H54 (cell line): ENCODE measurements around the gene PIGR.

Experiments used
- DNase-seq: peaks from one replicate; pipeline ENCODE4 v3.0.0; 2011; ENCODE audit warnings: low spot score, mixed read lengths; ENCODE audit not compliant: insufficient read length
- FAIRE-seq: peaks from 3 replicates; lab custom pipeline; 2011; peaks lifted over from hg19 to GRCh38; lab: Jason Lieb, UNC
- POLR2A ChIP-seq: IDR thresholded peaks from 2 replicates; pipeline ENCODE4 v1.6.1; 2011; ENCODE audit warnings: low read depth, mild to moderate bottlenecking, low read length

PIGR gene

DNA sequence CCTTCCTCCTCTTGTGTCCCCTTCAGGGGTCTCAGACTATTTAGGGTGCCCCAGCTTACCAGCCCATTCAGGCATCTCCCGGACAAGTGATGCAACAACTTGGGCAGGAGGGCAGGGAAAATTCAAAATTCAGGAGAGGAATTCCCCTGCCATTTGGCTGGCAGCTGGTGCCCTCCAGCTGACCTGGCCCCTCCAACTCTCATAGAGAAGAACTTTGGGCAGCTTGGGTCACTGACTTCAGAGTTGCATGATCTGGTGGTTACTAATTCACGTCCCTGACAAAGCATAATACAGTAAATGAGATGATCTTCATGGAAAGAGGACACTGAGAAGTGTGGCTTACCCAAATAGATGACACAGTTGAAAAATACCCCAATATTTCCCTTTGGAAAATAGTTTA, 24.2 kb upstream of the PIGR start, which contains the start of gene FCAMR:
FCAMR (minus strand) TSS at position 15 of the 400 bp plus-strand sequence. CDS start 335 bp downstream, outside the sequence.
- TF ChIP-seq POLR2A: no peak
- FAIRE-seq: no peak
- no peak for DNase-seq

DNA sequence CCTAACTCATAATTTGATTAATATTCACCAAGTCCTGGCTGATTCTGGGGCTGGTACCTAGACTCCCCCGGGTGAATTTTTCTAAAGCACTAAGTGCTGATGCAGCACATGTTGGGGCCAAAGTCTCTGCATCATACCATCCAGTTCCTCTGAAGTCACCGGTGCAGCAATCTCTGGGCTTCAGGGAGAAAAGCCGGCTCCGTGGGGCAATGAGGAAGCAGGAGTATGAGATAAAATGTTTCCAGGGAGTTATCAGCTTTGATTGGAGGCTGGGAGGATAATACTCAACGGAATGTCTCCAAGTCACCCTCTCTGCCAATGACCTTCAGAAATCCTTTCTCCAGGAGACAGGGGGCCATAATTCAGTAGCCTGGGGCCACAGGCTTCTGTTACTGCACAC, 22.8 kb upstream of the PIGR start:
- DNase-seq (no peak), FAIRE-seq (no peak)
- TF ChIP-seq POLR2A: no peak

DNA sequence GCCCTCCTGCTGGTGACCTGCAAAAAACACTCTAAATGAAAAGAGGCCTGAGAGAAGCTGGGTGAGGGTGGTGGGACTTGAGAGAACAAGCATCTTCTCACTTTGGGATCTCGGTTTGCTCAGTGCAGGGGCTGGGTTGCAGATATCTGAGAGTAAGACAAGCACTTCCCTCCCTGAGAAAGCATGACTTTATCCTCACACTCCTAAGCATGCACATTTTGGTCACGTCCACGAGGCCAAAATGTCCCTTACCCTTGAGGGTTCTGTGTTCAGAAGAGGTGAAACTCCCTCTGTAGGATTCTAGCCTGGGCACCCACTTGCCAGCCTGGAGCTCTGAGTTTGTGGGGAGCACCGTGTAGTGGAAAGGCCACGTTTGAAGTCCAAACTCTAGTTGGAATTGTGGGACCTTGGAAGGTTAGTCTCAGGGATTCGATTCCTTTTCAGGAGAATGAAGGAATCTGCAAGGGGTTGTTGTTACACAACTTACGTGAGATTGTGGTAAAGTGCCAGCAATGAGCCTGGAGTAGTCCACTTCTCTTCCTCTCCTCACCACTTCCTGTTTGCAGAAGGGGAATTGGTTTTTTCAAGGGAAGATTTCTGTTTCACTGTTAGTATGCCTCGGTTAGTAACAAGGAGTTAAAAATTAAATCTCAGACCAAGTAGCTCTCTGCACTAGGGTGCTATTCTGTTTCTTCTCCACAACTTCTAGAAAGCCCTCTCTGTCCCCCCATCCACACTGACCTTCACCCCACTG, 21.0 kb upstream of the PIGR start:
- TF ChIP-seq POLR2A: no peak
- DNase-seq: no peak
- no peak for FAIRE-seq

DNA sequence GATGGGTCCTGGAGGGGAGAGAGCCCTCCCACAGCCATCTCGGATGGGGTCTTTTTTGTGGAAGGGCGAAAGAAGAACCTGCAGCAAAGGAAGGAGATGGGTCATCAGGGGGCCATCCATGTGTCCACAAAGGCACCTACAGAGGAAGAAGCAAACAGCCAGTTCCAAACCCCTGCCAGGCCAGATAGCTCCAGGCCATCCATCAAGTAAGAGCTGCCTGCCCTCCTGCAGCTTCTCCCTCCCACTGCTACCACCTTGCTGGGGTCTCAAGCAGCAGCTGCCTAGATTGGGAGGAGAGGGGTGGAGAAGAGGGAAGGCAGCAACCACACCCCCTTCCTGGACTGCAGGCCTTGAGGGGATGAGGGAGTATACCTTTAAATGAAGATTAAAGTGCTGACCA, 19.5 kb upstream of the PIGR start:
- no peak for TF ChIP-seq POLR2A
- DNase-seq: no peak
- no peak for FAIRE-seq

DNA sequence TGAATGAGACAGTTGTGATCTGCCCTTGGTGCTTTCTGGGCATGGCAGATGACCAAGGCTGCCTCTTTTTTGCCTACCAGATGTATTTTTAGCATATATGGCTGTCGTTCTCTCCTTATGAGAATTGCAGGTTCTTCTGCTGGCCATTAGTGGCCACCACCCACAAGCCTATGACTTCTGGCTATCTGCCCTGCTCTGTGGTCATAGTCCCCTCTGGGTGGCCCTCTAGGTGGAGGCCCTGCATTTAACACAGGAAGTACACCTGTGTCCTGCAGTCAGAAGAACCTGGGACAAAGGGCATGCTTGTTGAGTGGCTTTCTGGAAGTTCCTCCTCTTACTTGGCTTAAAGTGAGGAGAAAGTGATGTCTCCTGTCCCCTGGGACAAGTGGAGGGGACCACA, 17.5 kb upstream of the PIGR start:
- TF ChIP-seq POLR2A: no peak
- FAIRE-seq: no peak
- no peak for DNase-seq

DNA sequence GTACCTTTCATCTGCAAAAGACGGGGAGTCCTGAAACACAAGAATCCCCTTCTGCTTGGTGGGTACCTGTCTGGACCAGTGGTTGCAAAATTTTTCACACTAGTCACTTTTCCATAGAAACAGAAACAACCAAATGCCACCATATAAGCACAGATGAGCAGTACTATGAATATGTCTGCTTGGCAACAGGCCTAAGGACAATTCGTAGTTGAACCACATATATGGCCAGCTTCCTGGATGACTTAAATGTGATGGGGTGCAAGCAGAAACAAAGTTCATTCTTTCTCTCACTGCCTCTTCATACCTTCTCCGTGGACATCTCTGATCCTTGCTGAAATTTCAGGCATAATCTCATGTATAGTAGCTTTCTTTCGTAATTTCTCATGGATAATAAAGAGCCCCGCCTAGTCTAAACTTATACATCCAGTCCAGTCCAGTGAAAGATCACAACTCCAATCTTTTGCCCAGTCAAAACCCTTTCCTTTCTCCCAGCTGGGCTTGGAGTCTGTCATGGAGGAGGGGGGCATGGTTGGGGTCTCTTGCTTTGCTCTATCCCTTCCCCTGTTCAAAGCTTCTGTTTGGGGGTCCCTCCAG, 16.9 kb upstream of the PIGR start:
- no peak for FAIRE-seq
- DNase-seq: no peak
- no peak for TF ChIP-seq POLR2A

DNA sequence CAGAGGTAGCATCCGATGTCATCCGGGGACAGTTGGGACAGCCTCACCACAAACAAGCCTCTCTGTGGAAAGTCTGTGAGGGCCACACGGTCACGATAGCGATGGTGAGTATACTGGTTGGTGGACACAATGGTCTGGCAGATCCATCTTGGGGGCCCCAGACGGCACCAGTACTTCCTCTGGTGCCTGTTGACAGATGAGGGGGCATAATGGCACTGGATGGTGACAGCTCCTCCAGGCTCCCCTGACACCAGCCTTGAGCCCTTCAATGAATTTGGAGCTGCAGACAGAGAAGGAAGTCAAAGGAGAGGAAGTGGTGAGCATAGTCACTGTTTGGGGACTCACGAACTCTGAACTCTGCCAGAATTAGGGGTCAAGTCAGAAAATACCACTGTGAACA, 16.0 kb upstream of the PIGR start:
- no peak for TF ChIP-seq POLR2A
- no peak for DNase-seq
- FAIRE-seq: no peak

DNA sequence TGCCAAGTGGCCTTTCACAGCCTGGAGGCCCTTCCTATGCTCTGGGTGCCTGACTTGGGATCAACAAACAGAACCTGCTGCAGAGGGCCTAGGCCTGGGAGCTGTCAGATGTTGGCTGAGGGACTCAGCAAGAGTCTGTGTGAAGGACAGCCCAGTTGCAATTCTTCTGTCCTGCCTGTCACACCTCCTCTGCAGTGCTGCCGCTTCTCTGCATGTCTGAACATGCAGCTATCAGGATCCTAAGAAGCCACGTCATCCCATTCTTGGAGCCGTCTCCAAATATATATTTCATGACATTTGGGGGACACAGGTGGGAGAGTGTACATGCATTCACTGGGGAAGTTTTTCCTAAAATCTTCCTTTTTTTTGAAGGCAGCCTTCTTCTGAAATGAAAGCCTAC, 15.4 kb upstream of the PIGR start:
- no peak for TF ChIP-seq POLR2A
- FAIRE-seq (no peak), DNase-seq (no peak)

DNA sequence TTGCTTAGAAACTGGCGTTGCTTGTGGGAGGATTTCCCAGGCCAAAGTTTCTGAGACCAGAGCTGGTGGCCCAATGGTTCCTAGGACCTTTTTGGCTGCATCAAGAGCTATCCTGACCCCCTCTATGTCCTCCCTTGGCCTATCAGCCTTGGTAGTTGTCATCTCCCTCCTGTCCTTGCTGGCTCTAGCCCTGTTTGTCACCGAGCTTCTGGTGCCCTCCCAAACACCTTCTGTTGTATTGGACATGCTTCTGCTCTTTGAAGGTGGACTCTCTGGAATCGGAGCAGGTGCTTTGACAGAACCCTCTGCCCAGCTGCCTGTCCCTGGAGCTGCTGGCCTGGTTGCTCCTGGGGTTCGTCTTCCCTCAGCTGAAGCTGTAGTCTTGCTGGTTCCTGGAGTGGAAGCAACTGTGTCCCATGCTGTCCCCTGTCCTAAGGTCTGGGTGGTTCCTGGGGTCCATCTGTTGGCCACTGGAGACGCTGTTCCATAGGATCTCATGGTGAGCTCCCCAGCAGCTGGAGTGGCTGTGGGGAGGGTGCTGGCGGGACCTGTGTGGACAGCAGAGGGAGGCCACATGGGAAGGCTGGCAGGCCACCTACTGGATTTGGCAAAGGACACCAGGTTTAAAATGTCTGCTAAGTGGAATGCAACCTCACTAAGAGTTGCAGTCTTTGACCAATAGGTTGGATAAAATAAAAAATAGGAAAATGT, 14.6 kb upstream of the PIGR start:
- no peak for DNase-seq
- no peak for TF ChIP-seq POLR2A
- FAIRE-seq: no peak

DNA sequence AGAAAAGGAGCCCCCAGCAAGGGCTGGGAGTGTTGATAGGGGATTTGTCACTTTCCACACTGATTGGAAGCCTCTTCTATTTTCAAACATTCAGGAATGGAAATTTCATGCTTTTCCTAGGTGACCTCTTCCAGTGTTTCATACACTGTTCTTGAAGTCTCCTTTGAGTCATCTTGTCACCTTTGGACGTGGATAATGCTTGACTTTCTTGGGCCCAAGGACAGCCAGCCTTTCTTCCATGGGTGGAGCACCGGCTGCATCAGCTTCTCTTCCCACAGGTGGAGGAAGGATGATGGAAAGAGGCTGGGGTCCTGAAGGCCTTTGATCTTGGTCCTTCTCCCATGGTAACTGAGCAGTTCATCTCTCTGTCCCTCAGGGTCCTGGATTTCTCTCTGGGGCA, 11.9 kb upstream of the PIGR start:
- DNase-seq (no peak), FAIRE-seq (no peak)
- no peak for TF ChIP-seq POLR2A

DNA sequence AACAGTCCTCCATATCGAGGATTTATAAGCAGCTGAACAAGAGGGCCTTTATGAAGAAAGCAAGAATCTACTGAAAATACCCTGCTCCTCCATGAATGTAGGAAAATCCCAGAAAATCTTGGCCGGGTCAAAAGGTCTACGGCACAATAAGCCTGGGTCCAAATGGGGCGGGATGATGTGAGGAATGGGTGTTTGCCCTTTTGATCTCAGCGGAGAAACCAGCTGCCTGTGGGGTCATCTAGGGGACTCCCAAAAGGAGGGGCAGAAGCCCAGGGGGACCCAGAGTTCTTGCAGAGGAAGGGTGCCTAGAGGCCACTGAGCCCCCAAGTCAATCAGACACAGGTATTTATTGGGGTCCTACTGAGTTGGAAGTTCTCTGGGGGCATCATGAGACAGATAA, 11.4 kb upstream of the PIGR start:
- TF ChIP-seq POLR2A: no peak
- FAIRE-seq (no peak), DNase-seq (no peak)

DNA sequence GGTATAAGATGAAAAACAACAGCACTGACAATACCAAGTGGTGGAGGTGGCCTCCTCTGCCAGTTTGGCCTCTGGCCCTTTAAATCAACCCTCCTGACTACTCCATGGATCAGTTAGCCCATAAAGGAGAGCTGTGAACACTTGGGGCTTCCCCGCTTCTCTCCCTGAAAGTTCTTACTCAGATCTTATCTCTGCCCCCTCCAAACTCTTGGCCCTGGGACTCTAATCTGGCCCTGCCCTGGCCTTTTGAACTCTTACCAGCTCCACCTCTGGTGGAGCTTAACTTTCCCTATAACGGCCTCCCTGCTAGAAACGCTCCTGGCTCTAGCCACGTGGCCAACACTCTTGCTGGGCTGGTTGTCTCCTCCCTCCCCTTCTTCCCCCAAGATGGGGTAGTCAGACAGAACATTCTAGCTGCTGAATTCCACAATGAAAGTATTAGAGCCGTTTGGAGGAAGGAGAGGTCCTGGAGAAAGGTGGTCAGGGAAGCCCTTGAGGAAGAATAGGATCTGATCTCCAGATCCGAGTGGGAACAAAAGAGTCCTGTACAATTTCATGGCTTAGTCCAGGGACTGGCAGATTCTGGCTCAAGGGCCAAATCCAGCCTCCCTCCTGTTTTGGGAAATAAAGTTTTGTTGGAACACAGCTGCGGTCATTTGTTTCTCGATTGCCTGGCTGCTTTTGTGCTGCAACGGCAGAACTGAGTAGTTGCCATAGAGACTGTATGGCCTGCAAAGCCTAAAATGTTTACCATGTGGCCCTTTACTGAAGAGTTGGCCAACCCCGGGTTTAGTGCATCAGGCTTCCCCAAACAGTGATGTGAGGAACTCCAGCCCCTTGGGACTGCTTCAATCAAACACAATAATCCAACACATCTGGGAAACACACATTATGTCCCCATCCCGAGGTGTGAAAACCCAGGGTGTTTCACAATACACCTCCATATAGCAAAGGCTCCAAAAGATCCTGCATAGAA, 9.5 kb upstream of the PIGR start:
- FAIRE-seq (no peak), DNase-seq (no peak)
- TF ChIP-seq POLR2A: no peak
